HCT116 (cell line): Measurements from ENCODE around the gene FRMD4A. TPM values are rescaled to one million over a fixed set of nuclear protein-coding genes. Genes with fewer than 3 reads are reported as not detected.

ENCODE experiments used
- ATAC-seq: fragments of 200-7000 bp; cut with Tn5 transposase; 2 replicates; pipeline ENCODE4 v1.9.1; 2020; ENCODE audit warnings: mild to moderate bottlenecking, moderate library complexity
- BruUV-seq: library from RNA; stranded (reverse); fragments of 400-500 nt; replicated peaks from 2 replicates; lab custom pipeline; 2021; lab: Mats Ljungman, UMichigan
- CTCF ChIA-PET: fragments of 300-600 bp; sonication (Branson Sonifier 250); formaldehyde crosslinking; loops from one replicate; lab custom pipeline; 2021; ENCODE audit warnings: antibody characterized with exemption; lab: Charles Lee
- POLR2A ChIA-PET: fragments of 300-600, 350-600 bp; sonication (Branson Sonifier 250); formaldehyde crosslinking; loops from one replicate; lab custom pipeline; 2021; ENCODE audit warnings: antibody characterized with exemption; lab: Charles Lee
- RAD21 ChIA-PET, 2 experiments: fragments of 300-600 bp; sonication (Branson Sonifier 250); formaldehyde crosslinking; loops; one replicate each; lab custom pipeline; 2023; ENCODE audit warnings: low total read pairs in 2 of 2; ENCODE audit not compliant: uncharacterized antibody in 2 of 2, unreplicated experiment in 2 of 2, low non-redundant PET in 1 of 2; lab: Charles Lee
- DNase-seq: peaks from one replicate; pipeline ENCODE4 v3.0.0-alpha.2; 2010; ENCODE audit warnings: low read depth, low spot score
- H2AFZ ChIP-seq: fragments of 200-600 bp; shearing (Covaris generic), sonication (generic); 2 replicates; pipeline ENCODE4 v1.6.1; 2017; ENCODE audit warnings: low read depth, mixed run types, mixed read lengths, antibody characterized with exemption, low read length; ENCODE audit not compliant: poor library complexity, severe bottlenecking
- H3K27ac ChIP-seq: 2 replicates; pipeline ENCODE4 v1.5.1; 2012; ENCODE audit warnings: low read depth, low read length
- H3K27me3 ChIP-seq: fragments of 200-600 bp; sonication (generic); 2 replicates; pipeline ENCODE4 v1.6.1; 2016; ENCODE audit warnings: mixed run types, low read length, mixed read lengths; ENCODE audit not compliant: insufficient read depth
- H3K36me3 ChIP-seq, 2 experiments: fragments of 200-500 bp in 1 of 2; fragments of 200-600 bp in 1 of 2; sonication (Bioruptor generic) in 1 of 2; sonication (generic) in 1 of 2; 2 replicates each; pipeline versions ENCODE4 v1.5.1 to v1.6.1; 2014 to 2016; ENCODE audit warnings: low read length in 2 of 2, inconsistent platforms in 1 of 2, mixed read lengths in 1 of 2, mixed run types in 1 of 2; ENCODE audit not compliant: insufficient read depth in 2 of 2, control insufficient read depth in 1 of 2
- H3K4me1 ChIP-seq, 2 experiments: fragments of 200-600 bp in 1 of 2; sonication (generic) in 1 of 2; 2 replicates each; pipeline versions ENCODE4 v1.5.1 to v1.6.1; 2012 to 2017; ENCODE audit warnings: low read length in 2 of 2, inconsistent platforms in 1 of 2, mild to moderate bottlenecking in 1 of 2, mixed read lengths in 1 of 2, mixed run types in 1 of 2, moderate library complexity in 1 of 2; ENCODE audit not compliant: insufficient read depth in 2 of 2, control insufficient read depth in 1 of 2
- H3K4me2 ChIP-seq: fragments of 200-600 bp; sonication (generic); 2 replicates; pipeline ENCODE4 v1.6.1; 2017; ENCODE audit warnings: mixed run types, low read length, mixed read lengths
- H3K4me3 ChIP-seq, 2 experiments: fragments of 200-600 bp in 1 of 2; sonication (generic) in 1 of 2; replicated peaks in 1 of 2; 2 replicates each; pipeline ENCODE4 v1.5.1; 2011 to 2016; ENCODE audit warnings: low read length in 2 of 2, control low read depth in 1 of 2, low read depth in 1 of 2, mild to moderate bottlenecking in 1 of 2, mixed read lengths in 1 of 2, mixed run types in 1 of 2
- H3K79me2 ChIP-seq: fragments of 200-600 bp; sonication (generic); 2 replicates; pipeline ENCODE4 v1.6.1; 2017; ENCODE audit warnings: mild to moderate bottlenecking, mixed run types, low read length, moderate library complexity, mixed read lengths; ENCODE audit not compliant: insufficient read depth
- H3K9ac ChIP-seq: fragments of 200-600 bp; sonication (generic); 2 replicates; pipeline ENCODE4 v1.6.1; 2016; ENCODE audit warnings: low read length, mixed read lengths
- H3K9me2 ChIP-seq: fragments of 200-600 bp; sonication (generic), shearing (Covaris generic); 2 replicates; pipeline ENCODE4 v1.6.1; 2017; ENCODE audit warnings: mixed run types, mild to moderate bottlenecking, moderate library complexity; ENCODE audit not compliant: insufficient read depth
- H3K9me3 ChIP-seq, 2 experiments: fragments of 200-500 bp in 1 of 2; fragments of 200-600 bp in 1 of 2; sonication (Bioruptor generic) in 1 of 2; sonication (generic) in 1 of 2; 2 replicates each; pipeline ENCODE4 v1.6.1; 2014 to 2017; ENCODE audit warnings: low read length in 2 of 2, mixed read lengths in 2 of 2, inconsistent platforms in 1 of 2, low read depth in 1 of 2, mild to moderate bottlenecking in 1 of 2, mixed run types in 1 of 2, moderate library complexity in 1 of 2; ENCODE audit not compliant: control insufficient read depth in 1 of 2, insufficient read depth in 1 of 2
- H4K20me1 ChIP-seq: fragments of 200-600 bp; sonication (generic), shearing (Covaris generic); 2 replicates; pipeline ENCODE4 v1.6.1; 2017; ENCODE audit warnings: mixed run types, mild to moderate bottlenecking, moderate library complexity; ENCODE audit not compliant: insufficient read depth
- ATF3 ChIP-seq: IDR thresholded peaks from 2 replicates; pipeline ENCODE4 v1.6.1; 2012
- CBX3 ChIP-seq: IDR thresholded peaks from 2 replicates; pipeline ENCODE4 v1.6.1; 2012; ENCODE audit warnings: low read depth
- EGR1 ChIP-seq: IDR thresholded peaks from 2 replicates; pipeline ENCODE4 v1.6.1; 2012; ENCODE audit warnings: low read depth
- ELF1 ChIP-seq: IDR thresholded peaks from 2 replicates; pipeline ENCODE4 v1.6.1; 2012; ENCODE audit warnings: low read depth, borderline replicate concordance
- EZH2 ChIP-seq: fragments of 200-600 bp; sonication (generic); IDR thresholded peaks from 2 replicates; pipeline ENCODE4 v1.6.1; 2017; ENCODE audit warnings: antibody characterized with exemption, mixed run types
- EZH2phosphoT487 ChIP-seq: fragments of 200-600 bp; IDR thresholded peaks from 2 replicates; pipeline ENCODE4 v1.6.1; 2018; ENCODE audit warnings: antibody characterized with exemption, borderline replicate concordance
- FOSL1 ChIP-seq: IDR thresholded peaks from 2 replicates; pipeline ENCODE4 v1.6.1; 2012; ENCODE audit warnings: low read depth
- JUND ChIP-seq: IDR thresholded peaks from 2 replicates; pipeline ENCODE4 v1.6.1; 2012
- MAX ChIP-seq: IDR thresholded peaks from 2 replicates; pipeline ENCODE4 v1.6.1; 2012
- POLR2A ChIP-seq: IDR thresholded peaks from 2 replicates; pipeline ENCODE4 v1.7.0; 2011; ENCODE audit warnings: borderline replicate concordance; ENCODE audit not compliant: insufficient read depth, insufficient read length; ENCODE audit errors: extremely low read depth
- RAD21 ChIP-seq: IDR thresholded peaks from 2 replicates; pipeline ENCODE4 v1.6.1; 2012; ENCODE audit warnings: low read depth, mild to moderate bottlenecking
- REST ChIP-seq: IDR thresholded peaks from 2 replicates; pipeline ENCODE4 v1.6.1; 2012; ENCODE audit warnings: low read depth
- SIN3A ChIP-seq: IDR thresholded peaks from 2 replicates; pipeline ENCODE4 v1.6.1; 2012; ENCODE audit warnings: low read depth
- SP1 ChIP-seq: IDR thresholded peaks from 2 replicates; pipeline ENCODE4 v1.6.1; 2012; ENCODE audit warnings: low read depth
- SRF ChIP-seq: IDR thresholded peaks from 2 replicates; pipeline ENCODE4 v1.6.1; 2012; ENCODE audit warnings: low read depth
- TCF7L2 ChIP-seq: IDR thresholded peaks from 2 replicates; pipeline ENCODE4 v1.7.0; 2011; ENCODE audit warnings: borderline replicate concordance, inconsistent platforms; ENCODE audit not compliant: insufficient read depth, insufficient read length; ENCODE audit errors: extremely low read depth
- YY1 ChIP-seq: IDR thresholded peaks from 2 replicates; pipeline ENCODE4 v1.6.1; 2011; ENCODE audit warnings: low read length, low read depth, moderate library complexity, mild to moderate bottlenecking; ENCODE audit not compliant: insufficient replicate concordance; ENCODE audit errors: extremely low read depth
- ZBTB33 ChIP-seq: IDR thresholded peaks from 2 replicates; pipeline ENCODE4 v1.6.1; 2011; ENCODE audit warnings: mild to moderate bottlenecking, low read length, moderate library complexity; ENCODE audit not compliant: insufficient replicate concordance; ENCODE audit errors: extremely low read depth
- ZFX ChIP-seq: fragments of 450-650 bp; IDR thresholded peaks from 2 replicates; pipeline ENCODE4 v1.6.1; 2017
- ZNF274 ChIP-seq: fragments of 200-500 bp; sonication (Bioruptor generic); IDR thresholded peaks from 2 replicates; pipeline ENCODE4 v1.6.1; 2014; ENCODE audit warnings: mild to moderate bottlenecking, low read depth, low read length, inconsistent platforms
- intact Hi-C: fragments of 100-400 bp; cut with micrococcal nuclease; formaldehyde crosslinking; loops from 2 replicates; pipeline ENCODE4 v1.10.0; 2022
- total RNA-seq: library from RNA; stranded (reverse); gene quantifications from one replicate; pipeline ENCODE4 v1.2.1, GENCODE V29; 2021; ENCODE audit not compliant: unreplicated experiment

The FRMD4A gene
- total RNA-seq, 1 experiment from 2014 or later, result 0.20 TPM

- H3K9me3 ChIP-seq, result no peaks in the 10 kb centered on the region
- ChIA-PET CTCF (interaction anchor here (1.6 kb wide), 1 partner anchor 408 kb away, joined by 3 read pairs; no protein-coding TSS in a partner anchor), POLR2A (no interaction called here), RAD21 (no interaction called here)
- H3K36me3 ChIP-seq, result no peaks in the 10 kb centered on the region
- no peaks in the 10 kb centered on the region for H4K20me1 ChIP-seq
- ATAC-seq (no peak), DNase-seq (no peak)
- no peak overlapping the region for H3K4me3 ChIP-seq
- H3K79me2 ChIP-seq, result no peaks in the 10 kb centered on the region
- TF ChIP-seq SIN3A (no peak), SP1 (no peak), JUND (no peak), SRF (no peak), EZH2 (no peak), POLR2A (no peak), ELF1 (no peak), FOSL1 (no peak), CBX3 (no peak), YY1 (no peak), EGR1 (no peak), ZBTB33 (no peak), TCF7L2 (no peak), REST (no peak), ATF3 (no peak), EZH2phosphoT487 (no peak), ZNF274 (no peak), MAX (no peak), RAD21 (no peak), ZFX (no peak)
- no TSS peak for BruUV-seq
- H3K27me3 ChIP-seq, result no peaks in the 10 kb centered on the region
- H3K9me2 ChIP-seq, result no peaks in the 10 kb centered on the region
- no peak overlapping the region for H3K27ac ChIP-seq
- no peak overlapping the region for H3K4me2 ChIP-seq
- H2AFZ ChIP-seq, result no peak overlapping the region
- H3K4me1 ChIP-seq, result no peaks in the 10 kb centered on the region
- H3K9ac ChIP-seq, result no peak overlapping the region
- intact Hi-C loops, result loop anchor here (10.0 kb wide), 1 partner anchor 397 kb away; no protein-coding TSS in a partner anchor
Measured at GRCh38 chr10:13788320-13788600, 542.5 kb downstream of the FRMD4A start.
